Measurements from ENCODE around the gene DEFB131A.
"Not testable (repeated sequence)": the region's sequence is repeated elsewhere in the genome, so short reads cannot be mapped to it uniquely, and the experiment has no call there.

GRCh38 chr4:9442355-9442754 lies 1.9 kb upstream of the DEFB131A start:
- TF ChIP-seq CTCF (IDR thresholded peaks at IDR 0.05; ENCODE audit: insufficient read depth, low read depth, low read length); EZH2 (IDR thresholded peaks at IDR 0.05; ENCODE audit: insufficient read depth, low read length): not testable (repeated sequence)
